Panc1 (cell line): ENCODE measurements around the gene PIAS3.

Source experiments
- CTCF ChIP-seq: fragments of 450-650 bp; IDR thresholded peaks from 2 replicates; pipeline ENCODE4 v1.5.1; 2017; ENCODE audit warnings: mild to moderate bottlenecking
- POLR2AphosphoS5 ChIP-seq: IDR thresholded peaks from 2 replicates; pipeline ENCODE4 v1.6.1; 2012; ENCODE audit warnings: mild to moderate bottlenecking, low read depth, low read length, moderate library complexity
- TCF7L2 ChIP-seq: IDR thresholded peaks from 2 replicates; pipeline ENCODE4 v1.6.1; 2011; ENCODE audit warnings: mild to moderate bottlenecking, low read depth, low read length, inconsistent platforms

- TF ChIP-seq CTCF (no peak), TCF7L2 (no peak), POLR2AphosphoS5 (no peak)
Measured at GRCh38 chr1:145806844-145807243, 52.0 kb downstream of the PIAS3 start.
